GM12801 (cell line): ENCODE measurements around the gene ZFHX3.

ENCODE experiments used
- TF ChIP-seq, protein P1 (sequence below): IDR thresholded peaks from one replicate; pipeline ENCODE4 v1.5.1; 2011; ENCODE audit warnings: control low read depth; ENCODE audit not compliant: insufficient read length; ENCODE audit errors: extremely low read depth

ZFHX3 gene

DNA sequence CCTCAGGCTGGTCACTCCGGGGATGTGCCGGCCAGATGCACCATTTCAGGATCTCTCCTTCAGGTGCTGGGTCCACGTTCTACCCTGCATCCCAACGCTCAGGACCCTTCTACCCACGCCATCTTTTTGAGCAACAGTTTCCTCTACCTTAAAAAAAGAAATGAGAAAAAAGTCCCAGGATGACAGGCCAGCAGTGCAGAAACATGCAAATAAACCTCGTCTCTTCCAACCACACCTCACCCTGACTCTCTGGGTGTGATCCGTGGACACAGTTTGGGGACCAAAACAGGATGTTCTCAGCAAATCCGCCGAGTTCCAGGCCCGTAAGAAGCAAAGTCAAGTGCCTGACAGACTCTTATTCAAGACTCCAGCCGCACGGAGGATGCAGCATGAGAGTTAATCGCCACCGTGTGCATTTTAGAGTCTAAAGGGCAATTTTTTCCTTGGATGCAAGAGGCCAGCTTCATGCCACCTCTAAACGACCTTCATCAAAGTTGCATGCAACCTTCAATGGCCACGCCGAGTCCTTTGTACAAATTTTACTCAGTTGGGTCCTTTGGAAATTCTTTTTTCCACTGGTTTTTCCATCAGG lies 99.6 kb downstream of the ZFHX3 start:
- TF ChIP-seq, protein P1, sequence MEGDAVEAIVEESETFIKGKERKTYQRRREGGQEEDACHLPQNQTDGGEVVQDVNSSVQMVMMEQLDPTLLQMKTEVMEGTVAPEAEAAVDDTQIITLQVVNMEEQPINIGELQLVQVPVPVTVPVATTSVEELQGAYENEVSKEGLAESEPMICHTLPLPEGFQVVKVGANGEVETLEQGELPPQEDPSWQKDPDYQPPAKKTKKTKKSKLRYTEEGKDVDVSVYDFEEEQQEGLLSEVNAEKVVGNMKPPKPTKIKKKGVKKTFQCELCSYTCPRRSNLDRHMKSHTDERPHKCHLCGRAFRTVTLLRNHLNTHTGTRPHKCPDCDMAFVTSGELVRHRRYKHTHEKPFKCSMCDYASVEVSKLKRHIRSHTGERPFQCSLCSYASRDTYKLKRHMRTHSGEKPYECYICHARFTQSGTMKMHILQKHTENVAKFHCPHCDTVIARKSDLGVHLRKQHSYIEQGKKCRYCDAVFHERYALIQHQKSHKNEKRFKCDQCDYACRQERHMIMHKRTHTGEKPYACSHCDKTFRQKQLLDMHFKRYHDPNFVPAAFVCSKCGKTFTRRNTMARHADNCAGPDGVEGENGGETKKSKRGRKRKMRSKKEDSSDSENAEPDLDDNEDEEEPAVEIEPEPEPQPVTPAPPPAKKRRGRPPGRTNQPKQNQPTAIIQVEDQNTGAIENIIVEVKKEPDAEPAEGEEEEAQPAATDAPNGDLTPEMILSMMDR = no peak

GRCh38 chr16:72947379-72948237 lies 100.3 kb downstream of the ZFHX3 start:
- TF ChIP-seq, protein P1 = no peak

- TF ChIP-seq, protein P1 = no peak
These were observed 101.3 kb downstream of the ZFHX3 start for GRCh38 chr16:72946474-72947194.

GRCh38 chr16:72946063-72946462 lies 101.9 kb downstream of the ZFHX3 start:
- TF ChIP-seq, protein P1 = no peak

DNA sequence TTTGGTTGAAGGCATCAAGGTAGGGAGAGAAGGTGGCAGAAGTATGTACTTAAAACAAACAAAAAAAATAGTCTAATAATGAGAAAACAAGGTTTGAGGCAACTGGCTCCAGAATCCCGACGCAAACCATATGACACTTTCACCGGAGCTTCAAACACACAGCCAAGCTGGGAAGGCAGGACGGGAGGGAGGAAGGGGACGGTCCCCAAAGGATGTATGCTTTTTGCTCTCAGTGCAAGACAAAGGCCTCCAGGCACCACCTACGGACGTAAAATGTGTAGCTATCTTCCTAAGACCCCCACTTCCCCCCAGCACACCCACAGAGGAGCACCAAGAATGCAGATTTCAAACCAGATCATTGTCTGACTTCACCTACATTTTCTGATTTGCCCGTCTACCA lies 102.3 kb downstream of the ZFHX3 start:
- TF ChIP-seq, protein P1 = no peak

DNA sequence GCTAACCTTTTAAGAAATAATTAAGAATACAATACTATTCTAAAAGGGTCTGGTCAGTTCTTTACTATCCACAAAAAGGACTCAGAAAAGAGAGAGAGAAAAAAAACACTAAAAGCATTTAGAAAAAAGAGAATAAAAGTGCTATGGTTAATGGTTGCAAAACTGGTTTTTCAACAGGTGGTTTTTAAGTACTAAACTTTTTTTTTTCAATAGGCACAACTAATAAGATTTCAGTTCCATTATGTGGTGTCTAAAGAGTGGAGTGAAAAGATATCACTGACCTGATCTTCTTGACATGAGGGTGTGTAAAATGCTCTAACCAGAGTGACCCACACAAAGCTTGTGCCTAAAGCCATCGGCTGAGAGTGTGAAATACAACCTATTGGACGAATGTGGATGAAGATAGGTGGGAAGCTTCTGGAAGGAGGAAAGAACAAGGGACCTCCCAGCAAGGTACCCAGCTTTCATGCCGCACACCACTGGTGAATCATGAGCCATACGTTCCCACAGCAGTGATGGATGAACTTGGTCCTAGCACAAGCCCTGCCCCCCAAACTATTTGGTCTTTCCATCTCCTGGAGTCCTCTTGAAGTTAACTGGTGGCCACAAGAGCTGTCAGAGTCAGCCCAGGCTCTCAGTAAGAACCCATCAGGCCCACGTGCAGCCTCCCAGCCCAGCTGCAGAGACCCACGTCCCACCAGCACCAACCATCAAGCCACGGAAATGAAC lies 103.0 kb downstream of the ZFHX3 start:
- TF ChIP-seq, protein P1 = no peak

DNA sequence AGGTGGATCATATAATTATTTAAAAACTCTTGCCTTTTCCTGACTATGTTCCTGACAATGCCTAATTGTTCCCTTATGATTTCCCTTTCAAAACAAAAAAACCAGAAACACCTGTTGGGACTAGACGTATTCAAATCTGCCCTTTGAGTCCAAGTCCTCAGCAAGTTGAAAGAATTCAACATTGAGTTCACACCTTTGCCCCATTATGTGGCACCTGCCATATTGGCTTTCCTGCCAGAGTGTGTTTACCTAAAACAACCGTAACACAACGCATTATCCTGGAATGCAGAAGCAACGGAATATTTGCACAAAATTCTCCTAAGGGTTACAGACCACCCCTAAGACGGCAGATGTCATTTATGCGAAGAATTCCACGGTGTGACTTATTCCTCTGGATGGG lies 105.9 kb downstream of the ZFHX3 start:
- TF ChIP-seq, protein P1 = no peak
